H9 (cell line): ENCODE measurements around the gene EPB41L4A. TPM values are rescaled to one million over a fixed set of nuclear protein-coding genes. Genes with fewer than 3 reads are reported as not detected.

ENCODE experiments used
- DNase-seq: peaks from one replicate; pipeline ENCODE4 v3.0.0-alpha.2; 2017
- H2AFZ ChIP-seq: one replicate; pipeline ENCODE4 v1.6.1; 2013; ENCODE audit warnings: mild to moderate bottlenecking, low read length, control low read depth, moderate library complexity
- H2AK5ac ChIP-seq: 2 replicates; pipeline ENCODE4 v1.6.1; 2013; ENCODE audit warnings: low read length, control low read depth, mixed read lengths; ENCODE audit not compliant: insufficient read length
- H2BK120ac ChIP-seq: one replicate; pipeline ENCODE4 v1.6.1; 2013; ENCODE audit warnings: low read depth, mild to moderate bottlenecking, low read length, control low read depth, inconsistent platforms; ENCODE audit not compliant: poor library complexity, severe bottlenecking
- H2BK12ac ChIP-seq: 2 replicates; pipeline ENCODE4 v1.6.1; 2013; ENCODE audit warnings: low read length, control low read depth, mixed read lengths, low read depth; ENCODE audit not compliant: insufficient read length
- H2BK15ac ChIP-seq: 2 replicates; pipeline ENCODE4 v1.6.1; 2013; ENCODE audit warnings: low read depth, low read length, control low read depth
- H2BK20ac ChIP-seq: one replicate; pipeline ENCODE4 v1.6.1; 2013; ENCODE audit warnings: low read depth, mild to moderate bottlenecking, low read length, control low read depth, inconsistent platforms; ENCODE audit not compliant: poor library complexity, severe bottlenecking
- H2BK5ac ChIP-seq: 2 replicates; pipeline ENCODE4 v1.6.1; 2013; ENCODE audit warnings: low read length, control low read depth, mixed read lengths; ENCODE audit not compliant: insufficient read length
- H3K14ac ChIP-seq: 2 replicates; pipeline ENCODE4 v1.6.1; 2013; ENCODE audit warnings: low read length, control low read depth; ENCODE audit not compliant: insufficient read depth
- H3K18ac ChIP-seq: 2 replicates; pipeline ENCODE4 v1.6.1; 2013; ENCODE audit warnings: low read depth, mild to moderate bottlenecking, mixed read lengths, low read length, control low read depth; ENCODE audit not compliant: insufficient read length
- H3K23ac ChIP-seq: 2 replicates; pipeline ENCODE4 v1.6.1; 2013; ENCODE audit warnings: low read length, control low read depth, mixed read lengths, low read depth; ENCODE audit not compliant: insufficient read length
- H3K23me2 ChIP-seq: 2 replicates; pipeline ENCODE4 v1.6.1; 2013; ENCODE audit warnings: low read depth, mild to moderate bottlenecking, mixed read lengths, low read length, control low read depth; ENCODE audit not compliant: insufficient read length, poor library complexity, severe bottlenecking
- H3K27ac ChIP-seq: 2 replicates; pipeline ENCODE4 v1.5.1; 2013; ENCODE audit warnings: low read length, control low read depth, mixed read lengths, low read depth; ENCODE audit not compliant: insufficient read length
- H3K27me3 ChIP-seq: 2 replicates; pipeline ENCODE4 v1.6.1; 2013; ENCODE audit warnings: low read length, control low read depth, inconsistent platforms; ENCODE audit not compliant: insufficient read depth
- H3K4ac ChIP-seq: 2 replicates; pipeline ENCODE4 v1.6.1; 2013; ENCODE audit warnings: low read depth, mild to moderate bottlenecking, control low read depth, inconsistent platforms, low read length, moderate library complexity
- H3K4me1 ChIP-seq: 2 replicates; pipeline ENCODE4 v1.6.1; 2013; ENCODE audit warnings: low read length, control low read depth, inconsistent platforms; ENCODE audit not compliant: insufficient read depth
- H3K4me2 ChIP-seq: 2 replicates; pipeline ENCODE4 v1.6.1; 2013; ENCODE audit warnings: low read length, control low read depth, mixed read lengths; ENCODE audit not compliant: insufficient read length, insufficient read depth
- H3K56ac ChIP-seq: 2 replicates; pipeline ENCODE4 v1.6.1; 2013; ENCODE audit warnings: low read depth, mild to moderate bottlenecking, mixed read lengths, low read length, control low read depth; ENCODE audit not compliant: insufficient read length
- H3K79me1 ChIP-seq: 2 replicates; pipeline ENCODE4 v1.6.1; 2013; ENCODE audit warnings: low read depth, mild to moderate bottlenecking, moderate library complexity, low read length, control low read depth, inconsistent platforms; ENCODE audit not compliant: insufficient read depth, poor library complexity, severe bottlenecking
- H3K79me2 ChIP-seq: 2 replicates; pipeline ENCODE4 v1.6.1; 2013; ENCODE audit warnings: low read length, control low read depth, inconsistent platforms; ENCODE audit not compliant: insufficient read depth
- H3K9ac ChIP-seq: 2 replicates; pipeline ENCODE4 v1.6.1; 2013; ENCODE audit warnings: low read length, control low read depth, mixed read lengths; ENCODE audit not compliant: insufficient read length; ENCODE audit errors: extremely low read depth
- H3K9me3 ChIP-seq: one replicate; pipeline ENCODE4 v1.6.1; 2013; ENCODE audit warnings: low read depth, low read length, inconsistent platforms; ENCODE audit not compliant: control insufficient read depth
- H3T11ph ChIP-seq: one replicate; pipeline ENCODE4 v1.6.1; 2013; ENCODE audit warnings: mild to moderate bottlenecking, low read length, control low read depth, inconsistent platforms
- H4K20me1 ChIP-seq: one replicate; pipeline ENCODE4 v1.6.1; 2013; ENCODE audit not compliant: control insufficient read depth, insufficient read length, insufficient read depth
- H4K5ac ChIP-seq: 2 replicates; pipeline ENCODE4 v1.6.1; 2013; ENCODE audit warnings: low read depth, mild to moderate bottlenecking, mixed read lengths, low read length, control low read depth; ENCODE audit not compliant: insufficient read length
- H4K8ac ChIP-seq: replicated peaks from 2 replicates; pipeline ENCODE4 v1.6.1; 2013; ENCODE audit warnings: low read length, control low read depth, mixed read lengths, low read depth; ENCODE audit not compliant: insufficient read length
- H4K91ac ChIP-seq: 2 replicates; pipeline ENCODE4 v1.6.1; 2013; ENCODE audit warnings: low read depth, mild to moderate bottlenecking, moderate library complexity, mixed read lengths, low read length, control low read depth; ENCODE audit not compliant: insufficient read length
- H3K27ac Mint-ChIP-seq, 3 experiments: 2 replicates in 2 of 3; 3 replicates in 1 of 3; pipeline ENCODE4 v1.8.0; 2020 to 2021; ENCODE audit warnings: mixed read lengths in 3 of 3, mild to moderate bottlenecking in 1 of 3, moderate library complexity in 1 of 3
- H3K27me3 Mint-ChIP-seq: 2 replicates; pipeline ENCODE4 v1.8.0; 2021; ENCODE audit warnings: low read depth, mild to moderate bottlenecking, moderate library complexity, mixed read lengths
- H3K36me3 Mint-ChIP-seq, 3 experiments: 2 replicates in 2 of 3; 3 replicates in 1 of 3; pipeline ENCODE4 v1.8.0; 2020 to 2021; ENCODE audit warnings: low read depth in 3 of 3, mixed read lengths in 3 of 3; ENCODE audit not compliant: insufficient read depth in 1 of 3
- H3K4me1 Mint-ChIP-seq, 2 experiments: 2 replicates each; pipeline ENCODE4 v1.8.0; 2020; ENCODE audit warnings: mixed read lengths in 2 of 2
- H3K4me3 Mint-ChIP-seq, 2 experiments: 2 replicates in 1 of 2; 3 replicates in 1 of 2; pipeline ENCODE4 v1.8.0; 2020 to 2021; ENCODE audit warnings: mild to moderate bottlenecking in 2 of 2, mixed read lengths in 2 of 2, moderate library complexity in 1 of 2
- H3K9me3 Mint-ChIP-seq, 2 experiments: 2 replicates in 1 of 2; 3 replicates in 1 of 2; pipeline ENCODE4 v1.8.0; 2020; ENCODE audit warnings: mild to moderate bottlenecking in 2 of 2, mixed read lengths in 2 of 2, moderate library complexity in 1 of 2
- WGBS: extraction: QIAGEN DNeasy Blood & Tissue Kit; methylation state at CpG from one replicate; pipeline ENCODE4 v1.1.7; 2013; ENCODE audit warnings: missing lambda C conversion rate, low lambda C conversion rate, mixed read lengths; ENCODE audit not compliant: insufficient read length; ENCODE audit errors: extremely low coverage; 5-methylcytosine and 5-hydroxymethylcytosine counted together
- total RNA-seq: library from RNA; stranded (reverse); gene quantifications from 2 replicates; pipeline ENCODE4 v1.2.1, GENCODE V29; 2021
- TF ChIP-seq, protein P1 (sequence below): fragments of 200-600 bp; sonication (generic); conservative IDR thresholded peaks from 3 replicates; pipeline ENCODE4 v1.8.0; 2021; ENCODE audit warnings: antibody characterized with exemption, mild to moderate bottlenecking

Gene EPB41L4A
- total RNA-seq, 1 experiment from 2014 or later, result 4.9 TPM

DNA sequence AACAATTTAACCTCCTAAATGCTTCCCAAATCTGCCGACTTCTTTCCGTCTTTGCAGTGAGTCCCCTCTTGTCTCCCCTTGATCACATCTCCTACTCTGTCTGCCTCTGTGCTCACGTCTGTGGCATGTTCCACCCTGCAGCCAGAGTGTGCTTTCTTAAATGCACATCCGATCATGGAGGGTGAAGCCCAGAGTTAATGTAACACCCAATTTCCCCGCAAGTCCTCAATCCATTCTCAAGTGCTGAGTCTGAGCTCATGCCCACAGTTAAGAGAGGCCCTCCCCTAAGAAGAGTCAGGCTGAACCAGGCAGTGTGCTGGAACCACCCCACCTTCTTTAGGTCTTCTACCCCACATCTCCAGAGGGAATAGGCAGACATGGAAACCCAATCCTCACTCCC is 164.8 kb downstream of the EPB41L4A start:
- TF ChIP-seq, protein P1, sequence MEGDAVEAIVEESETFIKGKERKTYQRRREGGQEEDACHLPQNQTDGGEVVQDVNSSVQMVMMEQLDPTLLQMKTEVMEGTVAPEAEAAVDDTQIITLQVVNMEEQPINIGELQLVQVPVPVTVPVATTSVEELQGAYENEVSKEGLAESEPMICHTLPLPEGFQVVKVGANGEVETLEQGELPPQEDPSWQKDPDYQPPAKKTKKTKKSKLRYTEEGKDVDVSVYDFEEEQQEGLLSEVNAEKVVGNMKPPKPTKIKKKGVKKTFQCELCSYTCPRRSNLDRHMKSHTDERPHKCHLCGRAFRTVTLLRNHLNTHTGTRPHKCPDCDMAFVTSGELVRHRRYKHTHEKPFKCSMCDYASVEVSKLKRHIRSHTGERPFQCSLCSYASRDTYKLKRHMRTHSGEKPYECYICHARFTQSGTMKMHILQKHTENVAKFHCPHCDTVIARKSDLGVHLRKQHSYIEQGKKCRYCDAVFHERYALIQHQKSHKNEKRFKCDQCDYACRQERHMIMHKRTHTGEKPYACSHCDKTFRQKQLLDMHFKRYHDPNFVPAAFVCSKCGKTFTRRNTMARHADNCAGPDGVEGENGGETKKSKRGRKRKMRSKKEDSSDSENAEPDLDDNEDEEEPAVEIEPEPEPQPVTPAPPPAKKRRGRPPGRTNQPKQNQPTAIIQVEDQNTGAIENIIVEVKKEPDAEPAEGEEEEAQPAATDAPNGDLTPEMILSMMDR, result no peak
- Histone ChIP-seq H3K9me3 (no peaks in the 10 kb centered on the region), H4K5ac (no peak overlapping the region), H4K91ac (no peak overlapping the region), H3K27ac (no peak overlapping the region), H2AK5ac (no peak overlapping the region), H3K18ac (no peak overlapping the region), H3T11ph (no peak overlapping the region), H3K27me3 (no peaks in the 10 kb centered on the region), H4K8ac (no peak overlapping the region), H2BK15ac (no peak overlapping the region), H2BK120ac (no peak overlapping the region), H2AFZ (no peak overlapping the region), H3K14ac (no peak overlapping the region), H3K79me1 (no peaks in the 10 kb centered on the region), H3K4ac (no peak overlapping the region), H2BK20ac (no peak overlapping the region), H2BK5ac (no peak overlapping the region), H3K4me2 (no peak overlapping the region), H2BK12ac (no peak overlapping the region), H3K56ac (no peak overlapping the region), H3K79me2 (no peaks in the 10 kb centered on the region), H4K20me1 (no peaks in the 10 kb centered on the region), H3K9ac (no peak overlapping the region), H3K4me1 (peaks cover 2% of the 10 kb centered on the region; the same call in 1 of the 2 replicates), H3K23ac (no peak overlapping the region), H3K23me2 (no peaks in the 10 kb centered on the region)
- Mint-ChIP-seq H3K4me3 (no peak overlapping the region), H3K4me1 (peaks cover 8 to 10% of the 10 kb centered on the region in 2 experiments), H3K9me3 (no peaks in the 10 kb centered on the region), H3K27ac (no peak overlapping the region), H3K27me3 (no peaks in the 10 kb centered on the region), H3K36me3 (no peaks in the 10 kb centered on the region)
- no peak for DNase-seq
- no CpG with 5 or more reads among the region's 5 CpGs for WGBS
